Parathyroid adenoma (tissue), 2 donors: ENCODE results near the gene SUSD4.

Experiments used
- H2AFZ ChIP-seq: fragments of 300-600 bp; sonication (generic); one replicate; pipeline ENCODE4 v1.7.0; 2017; ENCODE audit warnings: antibody characterized with exemption, mild to moderate bottlenecking
- H3K27ac ChIP-seq: fragments of 300-600 bp; sonication (generic); one replicate; pipeline ENCODE4 v1.7.0; 2017
- H3K27me3 ChIP-seq: fragments of 300-600 bp; sonication (generic); one replicate; pipeline ENCODE4 v1.7.0; 2017; ENCODE audit warnings: low read length; ENCODE audit not compliant: control insufficient read depth, insufficient read depth
- H3K36me3 ChIP-seq: fragments of 300-600 bp; sonication (generic); one replicate; pipeline ENCODE4 v1.7.0; 2017; ENCODE audit warnings: low read length; ENCODE audit not compliant: control insufficient read depth, insufficient read depth
- H3K4me1 ChIP-seq: fragments of 300-600 bp; sonication (generic); one replicate; pipeline ENCODE4 v1.7.0; 2017; ENCODE audit warnings: control low read depth
- H3K4me2 ChIP-seq: fragments of 300-600 bp; sonication (generic); one replicate; pipeline ENCODE4 v1.7.0; 2017; ENCODE audit warnings: low read length
- H3K4me3 ChIP-seq: fragments of 300-600 bp; sonication (generic); one replicate; pipeline ENCODE4 v1.7.0; 2017; ENCODE audit warnings: low read depth, low read length
- H3K79me2 ChIP-seq: fragments of 300-600 bp; sonication (generic); one replicate; pipeline ENCODE4 v1.7.0; 2017; ENCODE audit warnings: control low read depth
- H3K9ac ChIP-seq: fragments of 300-600 bp; sonication (generic); one replicate; pipeline ENCODE4 v1.7.0; 2017; ENCODE audit warnings: mild to moderate bottlenecking
- H3K9me3 ChIP-seq: fragments of 300-600 bp; sonication (generic); one replicate; pipeline ENCODE4 v1.7.0; 2017; ENCODE audit warnings: low read length; ENCODE audit not compliant: control insufficient read depth
- CTCF ChIP-seq: fragments of 300-600 bp; sonication (generic); IDR thresholded peaks from one replicate; pipeline ENCODE4 v1.7.0; 2017; ENCODE audit warnings: antibody characterized with exemption, mild to moderate bottlenecking
- donor health status: primary hyperparathyroidism.

SUSD4 gene

GRCh38 chr1:223225481-223225880, 138.5 kb downstream of the SUSD4 start:
- Histone ChIP-seq H3K79me2 (no peaks in the 10 kb centered on the region), H3K36me3 (no peaks in the 10 kb centered on the region), H3K4me1 (no peaks in the 10 kb centered on the region), H3K27ac (no peak overlapping the region), H3K9ac (no peak overlapping the region), H3K27me3 (no peaks in the 10 kb centered on the region), H3K9me3 (no peaks in the 10 kb centered on the region), H2AFZ (no peak overlapping the region), H3K4me2 (no peak overlapping the region), H3K4me3 (no peak overlapping the region)
- TF ChIP-seq CTCF, result no peak

GRCh38 chr1:223225061-223225460, 138.9 kb downstream of the SUSD4 start:
- H3K9me3 ChIP-seq, result no peaks in the 10 kb centered on the region
- no peaks in the 10 kb centered on the region for H3K36me3 ChIP-seq
- TF ChIP-seq CTCF, result no peak
- H3K4me1 ChIP-seq, result no peaks in the 10 kb centered on the region
- no peaks in the 10 kb centered on the region for H3K27me3 ChIP-seq
- no peak overlapping the region for H3K4me2 ChIP-seq
- no peaks in the 10 kb centered on the region for H3K79me2 ChIP-seq
- H2AFZ ChIP-seq, result no peak overlapping the region
- no peak overlapping the region for H3K9ac ChIP-seq
- H3K4me3 ChIP-seq, result no peak overlapping the region
- H3K27ac ChIP-seq, result no peak overlapping the region

- no peaks in the 10 kb centered on the region for H3K36me3 ChIP-seq
- no peaks in the 10 kb centered on the region for H3K27me3 ChIP-seq
- H3K9me3 ChIP-seq, result no peaks in the 10 kb centered on the region
- no peak overlapping the region for H3K27ac ChIP-seq
- H3K4me1 ChIP-seq, result no peaks in the 10 kb centered on the region
- H3K9ac ChIP-seq, result no peak overlapping the region
- no peaks in the 10 kb centered on the region for H3K79me2 ChIP-seq
- no peak overlapping the region for H3K4me3 ChIP-seq
- no peak overlapping the region for H2AFZ ChIP-seq
- H3K4me2 ChIP-seq, result no peak overlapping the region
- TF ChIP-seq CTCF, result no peak
These were observed 139.5 kb downstream of the SUSD4 start for GRCh38 chr1:223224465-223224864.

- H3K9ac ChIP-seq, result no peak overlapping the region
- H3K79me2 ChIP-seq, result no peaks in the 10 kb centered on the region
- no peak overlapping the region for H2AFZ ChIP-seq
- no peaks in the 10 kb centered on the region for H3K4me1 ChIP-seq
- H3K27me3 ChIP-seq, result no peaks in the 10 kb centered on the region
- TF ChIP-seq CTCF, result no peak
- no peaks in the 10 kb centered on the region for H3K36me3 ChIP-seq
- no peaks in the 10 kb centered on the region for H3K9me3 ChIP-seq
- no peak overlapping the region for H3K27ac ChIP-seq
- no peak overlapping the region for H3K4me2 ChIP-seq
- H3K4me3 ChIP-seq, result no peak overlapping the region
These were observed 140.6 kb downstream of the SUSD4 start for GRCh38 chr1:223223091-223223995.

GRCh38 chr1:223222377-223222776, 141.6 kb downstream of the SUSD4 start:
- Histone ChIP-seq H3K9me3 (no peaks in the 10 kb centered on the region), H3K36me3 (no peaks in the 10 kb centered on the region), H3K4me3 (no peak overlapping the region), H3K27ac (no peak overlapping the region), H2AFZ (no peak overlapping the region), H3K27me3 (no peaks in the 10 kb centered on the region), H3K9ac (no peak overlapping the region), H3K79me2 (no peaks in the 10 kb centered on the region), H3K4me1 (no peaks in the 10 kb centered on the region), H3K4me2 (no peak overlapping the region)
- TF ChIP-seq CTCF, result no peak
